Measurements from ENCODE around the gene SH3RF1. TPM values are rescaled to one million over a fixed set of nuclear protein-coding genes. Genes with fewer than 3 reads are reported as not detected.

Gene SH3RF1
- total and polyA plus RNA-seq, 4 donors, result 5.3 to 33.1 (median 16.3) TPM

DNA sequence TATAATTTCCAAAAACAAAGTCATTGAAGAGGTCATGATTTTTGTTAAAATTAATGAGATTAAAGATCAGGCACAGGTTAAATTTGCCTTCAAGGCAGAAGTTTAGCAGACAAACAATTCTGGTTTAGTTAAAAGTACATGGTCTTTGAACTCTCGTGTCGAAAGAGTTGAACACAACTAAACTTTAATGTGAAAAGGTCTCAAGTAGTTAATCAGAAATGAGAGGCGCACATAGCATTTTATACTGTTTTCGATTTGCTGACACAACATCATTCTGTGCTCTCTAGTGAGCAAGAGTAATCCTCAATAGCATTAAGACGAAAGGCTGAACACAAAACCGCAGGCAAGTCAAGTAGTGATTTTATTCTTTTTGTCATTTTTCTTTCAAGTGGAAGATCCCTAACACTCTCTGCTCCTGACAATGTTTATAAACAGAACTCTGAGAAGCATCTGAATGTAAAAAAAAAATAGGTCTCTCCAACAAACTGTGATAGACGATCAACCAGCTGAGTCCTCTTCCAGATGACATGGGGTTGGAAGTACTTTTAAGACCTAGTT lies 49.8 kb downstream of the SH3RF1 start:
- Histone ChIP-seq H3K27me3 (ENCODE audit: control insufficient read depth in 3 of 3, insufficient read depth in 3 of 3, low read length in 2 of 3) (no peaks in the 10 kb centered on the region), H3K27ac (ENCODE audit: low read depth in 1 of 2, low read length in 1 of 2) (no peak overlapping the region), H3K36me3 (ENCODE audit: control insufficient read depth in 4 of 4, insufficient read depth in 4 of 4, low read length in 4 of 4) (peaks cover 0 to 8% (median 2%) of the 10 kb centered on the region in 4 donors), H3K9me3 (ENCODE audit: control insufficient read depth in 4 of 4, insufficient read depth in 3 of 4, low read length in 3 of 4) (no peaks in the 10 kb centered on the region), H3K4me1 (ENCODE audit: control insufficient read depth in 5 of 5, insufficient read depth in 5 of 5, low read length in 5 of 5) (peaks cover 4 to 46% (median 16%) of the 10 kb centered on the region in 5 donors), H3K9ac (ENCODE audit: insufficient read depth in 1 of 2, low read length in 2 of 2) (no peak overlapping the region), H3K4me3 (no peak overlapping the region)
- TF ChIP-seq CTCF (IDR thresholded peaks at IDR 0.05; ENCODE audit: control extremely low read depth, extremely low read depth), result no peak
- 65 to 85% methylated on average over 7 of the region's 7 CpGs for WGBS, 2 donors
- ATAC-seq (ENCODE audit: insufficient read depth, low FRiP score) (no peak), DNase-seq (peak in 2 of 3 donors; percentile 95 to 97)

DNA sequence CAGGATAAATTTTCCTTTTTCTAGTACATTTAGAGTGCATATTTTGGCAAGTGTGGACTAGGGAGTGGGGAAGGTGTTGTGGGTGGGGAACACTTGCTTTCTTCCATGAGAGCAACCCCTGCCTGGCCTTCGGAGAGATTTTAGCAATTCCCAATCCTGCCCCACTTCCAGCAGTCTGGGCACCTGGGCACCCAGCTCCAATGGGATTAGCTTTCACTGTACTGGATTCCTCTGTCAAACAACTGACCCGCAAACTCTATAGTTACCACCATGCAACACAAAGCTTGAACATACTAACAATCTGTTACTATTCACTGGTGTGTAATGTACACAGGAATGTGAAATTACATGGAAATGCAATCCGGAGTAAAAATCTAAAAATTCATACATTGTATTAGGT lies 50.3 kb downstream of the SH3RF1 start:
- Histone ChIP-seq H3K4me3 (no peak overlapping the region), H3K27me3 (ENCODE audit: control insufficient read depth in 3 of 3, insufficient read depth in 3 of 3, low read length in 2 of 3) (no peaks in the 10 kb centered on the region), H3K9me3 (ENCODE audit: control insufficient read depth in 4 of 4, insufficient read depth in 3 of 4, low read length in 3 of 4) (no peaks in the 10 kb centered on the region), H3K9ac (ENCODE audit: insufficient read depth in 1 of 2, low read length in 2 of 2) (no peak overlapping the region), H3K4me1 (ENCODE audit: control insufficient read depth in 5 of 5, insufficient read depth in 5 of 5, low read length in 5 of 5) (peaks cover 4 to 46% (median 11%) of the 10 kb centered on the region in 5 donors), H3K36me3 (ENCODE audit: control insufficient read depth in 4 of 4, insufficient read depth in 4 of 4, low read length in 4 of 4) (peaks cover 0 to 6% (median 2%) of the 10 kb centered on the region in 4 donors), H3K27ac (ENCODE audit: low read depth in 1 of 2, low read length in 1 of 2) (no peak overlapping the region)
- 77 to 93% methylated on average over 3 of the region's 3 CpGs for WGBS, 2 donors
- no peak for TF ChIP-seq CTCF (IDR thresholded peaks at IDR 0.05; ENCODE audit: control extremely low read depth, extremely low read depth)
- ATAC-seq (ENCODE audit: insufficient read depth, low FRiP score), result no peak
- DNase-seq, result no peak

- H3K4me3 ChIP-seq, result no peak overlapping the region
- H3K27ac ChIP-seq (ENCODE audit: low read depth in 1 of 2, low read length in 1 of 2), result no peak overlapping the region
- no peaks in the 10 kb centered on the region for H3K27me3 ChIP-seq (ENCODE audit: control insufficient read depth in 3 of 3, insufficient read depth in 3 of 3, low read length in 2 of 3)
- 73 to 89% methylated on average over 2 of the region's 2 CpGs for WGBS, 2 donors
- H3K4me1 ChIP-seq (ENCODE audit: control insufficient read depth in 5 of 5, insufficient read depth in 5 of 5, low read length in 5 of 5), result peaks cover 2 to 46% (median 7%) of the 10 kb centered on the region in 5 donors
- DNase-seq, result peak in 2 of 3 donors; percentile 45 to 61
- no peak for TF ChIP-seq CTCF (IDR thresholded peaks at IDR 0.05; ENCODE audit: control extremely low read depth, extremely low read depth)
- ATAC-seq (ENCODE audit: insufficient read depth, low FRiP score), result no peak
- peaks cover 0 to 7% (median 2%) of the 10 kb centered on the region in 4 donors for H3K36me3 ChIP-seq (ENCODE audit: control insufficient read depth in 4 of 4, insufficient read depth in 4 of 4, low read length in 4 of 4)
- H3K9ac ChIP-seq (ENCODE audit: insufficient read depth in 1 of 2, low read length in 2 of 2), result no peak overlapping the region
- H3K9me3 ChIP-seq (ENCODE audit: control insufficient read depth in 4 of 4, insufficient read depth in 3 of 4, low read length in 3 of 4), result no peaks in the 10 kb centered on the region
Measured at GRCh38 chr4:169219440-169219839, 51.3 kb downstream of the SH3RF1 start.

- H3K27me3 ChIP-seq (ENCODE audit: control insufficient read depth in 3 of 3, insufficient read depth in 3 of 3, low read length in 2 of 3), result no peaks in the 10 kb centered on the region
- ATAC-seq (ENCODE audit: insufficient read depth, low FRiP score) (no peak), DNase-seq (no peak)
- peaks cover 0 to 4% (median 0%) of the 10 kb centered on the region in 4 donors for H3K9me3 ChIP-seq (ENCODE audit: control insufficient read depth in 4 of 4, insufficient read depth in 3 of 4, low read length in 3 of 4)
- H3K27ac ChIP-seq (ENCODE audit: low read depth in 1 of 2, low read length in 1 of 2), result no peak overlapping the region
- H3K9ac ChIP-seq (ENCODE audit: insufficient read depth in 1 of 2, low read length in 2 of 2), result no peak overlapping the region
- WGBS, 2 donors, result 78 to 80% methylated on average over 4 of the region's 4 CpGs
- no peak for TF ChIP-seq CTCF (IDR thresholded peaks at IDR 0.05; ENCODE audit: control extremely low read depth, extremely low read depth)
- no peak overlapping the region for H3K4me3 ChIP-seq
- H3K36me3 ChIP-seq (ENCODE audit: control insufficient read depth in 4 of 4, insufficient read depth in 4 of 4, low read length in 4 of 4), result peaks cover 0 to 6% (median 2%) of the 10 kb centered on the region in 4 donors
- peaks cover 2 to 22% (median 5%) of the 10 kb centered on the region in 5 donors for H3K4me1 ChIP-seq (ENCODE audit: control insufficient read depth in 5 of 5, insufficient read depth in 5 of 5, low read length in 5 of 5)
Measured at GRCh38 chr4:169215656-169216055, 55.1 kb downstream of the SH3RF1 start.

Measured in lung (tissue), 12 donors.